ENCODE results near the gene TEX48. TPM values are rescaled to one million over a fixed set of nuclear protein-coding genes. Genes with fewer than 3 reads are reported as not detected.

TEX48 gene
- polyA plus RNA-seq, 1 of the 3 experiments (the other 2 are of a cell fraction): 0.46 TPM

GRCh38 chr9:114669961-114670360, 12.0 kb downstream of the TEX48 start:
- H3K27ac ChIP-seq (ENCODE audit: low read depth in 2 of 2, low read length in 1 of 2): no peak overlapping the region
- no peaks in the 10 kb centered on the region for H3K9me3 ChIP-seq
- no peak overlapping the region for H2AFZ ChIP-seq (ENCODE audit: low read depth)
- TF ChIP-seq IRF3 (IDR thresholded peaks at IDR 0.05; ENCODE audit: low read depth, low read length): no peak
- no peak for TF ChIP-seq FOXM1 (IDR thresholded peaks at IDR 0.05; ENCODE audit: low read depth)
- TF ChIP-seq FOSL2 (IDR thresholded peaks at IDR 0.05; ENCODE audit: borderline replicate concordance, low read depth): no peak
- TF ChIP-seq RCOR1 (IDR thresholded peaks at IDR 0.05; ENCODE audit: low read length): no peak
- TF ChIP-seq REST (IDR thresholded peaks at IDR 0.05; ENCODE audit: low read depth, low read length): no peak
- TF ChIP-seq GABPA (IDR thresholded peaks at IDR 0.05; ENCODE audit: low read depth): no peak
- TF ChIP-seq TCF12 (IDR thresholded peaks at IDR 0.05): no peak
- no peak for TF ChIP-seq MEF2A (IDR thresholded peaks at IDR 0.05; ENCODE audit: borderline replicate concordance, low read depth)
- TF ChIP-seq CTCF (IDR thresholded peaks at IDR 0.05): no peak
- no peak for TF ChIP-seq RFX5 (IDR thresholded peaks at IDR 0.05; ENCODE audit: low read length)
- TF ChIP-seq POLR2AphosphoS5 (IDR thresholded peaks at IDR 0.05; ENCODE audit: low read depth, low read length): no peak
- no peak for TF ChIP-seq SMC3 (IDR thresholded peaks at IDR 0.05; ENCODE audit: low read depth, low read length)
- TF ChIP-seq EZH2phosphoT487 (IDR thresholded peaks at IDR 0.05; ENCODE audit: borderline replicate concordance, low read depth): no peak
- TF ChIP-seq GATA2 (CRISPR knock-in tag; IDR thresholded peaks at IDR 0.05): no peak
- TF ChIP-seq NRF1 (IDR thresholded peaks at IDR 0.05; ENCODE audit: low read depth, low read length): no peak
- TF ChIP-seq TEAD4 (IDR thresholded peaks at IDR 0.05; ENCODE audit: borderline replicate concordance, insufficient read depth): no peak
- TF ChIP-seq ZBTB33 (IDR thresholded peaks at IDR 0.05; ENCODE audit: borderline replicate concordance, low read depth): no peak
- no peaks in the 10 kb centered on the region for H4K20me1 ChIP-seq (ENCODE audit: insufficient read depth)
- no peak overlapping the region for H3K4me3 ChIP-seq (ENCODE audit: low read depth in 2 of 2, low read length in 1 of 2)
- ChIA-PET CTCF (interaction anchor here (1.7 kb wide), 1 partner anchor 11 kb away, joined by 10 read pairs; the partner anchor contains the start of gene TEX48), POLR2A (no interaction called here)
- no peaks in the 10 kb centered on the region for H3F3A ChIP-seq (replicated peaks; ENCODE audit: insufficient read depth)
- no peak for DNase-seq
- no peaks in the 10 kb centered on the region for H3K4me1 ChIP-seq (ENCODE audit: control insufficient read depth in 1 of 2, insufficient read depth in 2 of 2, low read depth in 1 of 2, low read length in 1 of 2)
- no peaks in the 10 kb centered on the region for H3K79me2 ChIP-seq (ENCODE audit: insufficient read depth)
- H3K9ac ChIP-seq: no peak overlapping the region
- no peaks in the 10 kb centered on the region for H3K9me2 ChIP-seq
- no peak overlapping the region for H3K4me2 ChIP-seq
- H3K36me3 ChIP-seq (replicated peaks in 1 of 2; ENCODE audit: control insufficient read depth in 1 of 2, insufficient read depth in 2 of 2, low read length in 1 of 2): no peaks in the 10 kb centered on the region
- H3K27me3 ChIP-seq (ENCODE audit: insufficient read depth): no peaks in the 10 kb centered on the region
